NCI-H2107 treated with DMSO at 0.1 percent for 48 hours (cell line): Measurements from ENCODE around the gene DMTF1.
"Not testable (repeated sequence)": the region's sequence is repeated elsewhere in the genome, so short reads cannot be mapped to it uniquely, and the experiment has no call there.

ENCODE experiments used
- DNase-seq: peaks from one replicate; lab custom pipeline; 2025; ENCODE audit not compliant: unreplicated experiment; lab: John Stamatoyannopoulos, UW

Gene DMTF1

GRCh38 chr7:87152112-87152896 lies at the start of gene DMTF1:
Gene DMTF1, plus strand, starts transcription at chr7:87152453. Its CDS starts 12,489 bp downstream, at chr7:87164942.
- DNase-seq = peak; percentile 87

DNA sequence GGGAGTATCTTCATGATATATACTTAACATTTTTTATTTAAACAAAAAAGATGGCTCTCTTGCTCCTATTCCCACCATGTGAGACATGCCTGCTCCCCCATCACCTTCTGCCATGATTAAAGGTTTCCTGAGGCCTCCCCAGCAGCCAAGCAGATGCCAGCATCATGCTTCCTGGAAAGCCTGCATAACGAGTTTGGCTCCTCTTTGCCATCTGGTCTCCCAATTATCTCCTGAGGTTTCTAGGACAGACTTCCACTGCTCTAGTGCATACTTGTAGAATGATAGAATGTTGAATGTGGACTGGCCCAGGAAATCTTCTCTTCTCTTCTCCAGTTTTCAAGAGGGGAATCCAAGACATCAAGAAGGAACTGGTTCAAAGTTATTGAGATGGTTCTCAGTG lies 46.9 kb upstream of the DMTF1 start:
- DNase-seq = no peak

DNA sequence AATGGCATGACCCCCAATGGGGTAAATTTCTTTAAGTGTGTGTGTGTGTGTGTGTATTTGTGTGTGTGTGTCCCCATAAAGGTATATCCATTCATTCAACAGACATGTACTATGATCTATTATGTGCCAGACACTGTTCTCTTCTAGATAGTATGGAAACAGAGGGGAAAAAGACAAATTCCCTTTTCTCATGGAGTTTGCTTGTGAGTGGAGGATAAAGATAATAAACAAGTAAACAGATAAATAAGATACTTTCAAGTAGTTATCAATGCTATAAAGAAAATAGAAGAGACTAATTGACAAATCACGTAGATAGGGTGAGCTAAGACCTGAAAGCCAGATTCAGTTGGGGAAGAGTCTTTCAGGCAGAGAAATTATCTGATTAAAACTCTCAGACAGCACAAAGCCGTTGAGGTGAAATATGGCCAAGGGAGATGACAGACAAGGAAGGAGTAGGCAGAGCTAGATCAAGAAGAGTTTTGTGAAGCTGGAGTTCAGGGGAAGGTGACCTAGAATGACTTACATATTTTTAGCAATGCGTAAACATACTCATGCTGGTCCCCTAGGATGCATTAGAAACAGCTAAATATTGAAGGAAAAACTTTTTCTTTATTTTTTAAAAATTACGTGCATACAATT lies 45.2 kb upstream of the DMTF1 start:
- DNase-seq = no peak

GRCh38 chr7:87107949-87108776 lies 44.1 kb upstream of the DMTF1 start:
- DNase-seq = no peak

DNA sequence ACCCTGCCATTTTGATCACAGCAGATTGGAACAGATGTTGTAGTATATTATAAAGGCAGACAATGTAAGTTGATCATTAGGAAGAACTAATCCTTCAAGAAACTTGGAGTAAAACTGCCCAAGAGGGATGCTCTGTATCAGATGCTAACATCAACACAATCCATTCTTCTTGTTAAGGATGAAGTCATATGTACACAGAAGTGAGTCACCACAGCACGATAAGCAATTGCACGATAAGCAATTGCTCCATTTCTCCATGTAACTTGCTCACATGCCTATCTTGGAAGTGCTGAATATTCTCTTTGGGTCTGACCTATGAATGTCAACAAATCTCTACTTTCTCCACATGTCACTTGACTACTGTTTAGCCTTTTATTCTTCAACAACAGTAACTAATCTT lies 41.5 kb upstream of the DMTF1 start:
- DNase-seq = no peak

DNA sequence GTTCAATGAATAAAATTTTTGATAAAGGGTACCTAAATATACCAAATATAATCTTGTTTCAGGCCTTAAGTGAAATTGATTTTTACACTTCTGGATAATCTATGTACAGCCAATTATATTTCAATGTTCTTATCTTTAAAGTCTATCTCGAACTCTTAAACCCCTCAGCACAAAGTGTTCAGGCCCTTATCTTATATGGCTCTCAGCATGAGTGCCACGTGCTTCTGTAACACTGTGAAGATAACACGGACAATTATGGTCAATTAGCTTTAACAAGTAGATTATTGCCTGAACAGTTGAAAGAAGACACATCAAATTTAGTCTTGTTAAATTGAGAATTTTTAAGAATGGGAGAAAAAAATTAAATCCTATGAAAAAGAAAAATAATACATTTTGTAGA lies 40.4 kb upstream of the DMTF1 start:
- no peak for DNase-seq

DNA sequence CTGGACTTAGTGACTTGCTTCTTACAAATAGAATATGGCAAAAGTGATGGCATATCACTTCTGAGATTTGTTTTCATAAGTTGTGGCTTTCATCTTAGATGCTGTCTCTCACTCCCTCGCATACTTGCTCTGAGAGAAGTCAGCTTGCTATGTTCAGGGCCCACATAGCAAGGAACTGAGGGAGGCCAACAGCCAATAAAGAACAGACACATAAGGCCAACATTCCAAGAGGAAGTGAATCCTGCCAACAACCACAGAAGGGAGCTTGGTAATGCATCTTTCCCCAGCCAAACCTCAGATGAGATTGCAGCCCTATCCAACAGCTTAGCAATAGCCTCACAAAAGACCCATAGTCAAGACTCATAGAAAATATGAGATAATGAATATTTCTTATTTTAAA lies 39.2 kb upstream of the DMTF1 start:
- DNase-seq = no peak

DNA sequence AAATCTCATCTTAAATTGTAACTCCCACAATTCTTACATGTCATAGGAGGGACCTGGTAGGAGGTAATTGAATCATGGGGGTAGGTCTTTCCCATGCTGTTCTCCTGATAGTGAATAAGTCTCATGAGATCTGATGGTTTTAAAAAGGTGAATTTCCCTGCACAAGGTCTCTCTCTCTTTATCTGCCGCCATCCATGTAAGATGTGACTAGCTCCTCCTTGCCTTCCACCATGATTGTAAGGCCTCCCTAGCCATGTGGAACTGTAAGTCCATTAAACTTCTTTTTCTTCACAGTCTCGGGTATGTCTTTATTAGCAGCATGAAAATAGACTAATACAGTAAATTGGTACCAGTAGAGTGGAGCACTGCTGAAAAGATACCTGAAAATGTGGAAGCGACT lies 38.3 kb upstream of the DMTF1 start:
- DNase-seq = not testable (repeated sequence)

GRCh38 chr7:87115772-87116171 lies 36.5 kb upstream of the DMTF1 start:
- DNase-seq = not testable (repeated sequence)

DNA sequence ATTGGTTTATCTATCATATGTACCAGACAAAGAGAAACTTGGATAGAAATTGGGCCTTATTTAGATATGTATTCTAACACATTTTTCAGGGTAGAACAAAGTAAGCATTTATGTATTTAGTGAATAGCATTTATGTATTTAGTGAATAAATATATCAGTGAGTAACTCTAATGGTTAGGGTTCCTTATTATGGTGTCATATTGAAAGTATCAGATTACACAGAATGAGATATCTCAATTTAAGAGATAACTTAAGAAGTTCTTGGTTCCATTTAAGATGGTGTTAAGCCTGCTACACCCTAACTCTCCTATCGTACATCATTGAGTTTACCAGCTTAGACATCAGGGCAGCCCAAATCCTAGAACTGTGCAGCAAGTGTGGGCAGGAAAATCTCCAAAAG lies 35.9 kb upstream of the DMTF1 start:
- DNase-seq = no peak

DNA sequence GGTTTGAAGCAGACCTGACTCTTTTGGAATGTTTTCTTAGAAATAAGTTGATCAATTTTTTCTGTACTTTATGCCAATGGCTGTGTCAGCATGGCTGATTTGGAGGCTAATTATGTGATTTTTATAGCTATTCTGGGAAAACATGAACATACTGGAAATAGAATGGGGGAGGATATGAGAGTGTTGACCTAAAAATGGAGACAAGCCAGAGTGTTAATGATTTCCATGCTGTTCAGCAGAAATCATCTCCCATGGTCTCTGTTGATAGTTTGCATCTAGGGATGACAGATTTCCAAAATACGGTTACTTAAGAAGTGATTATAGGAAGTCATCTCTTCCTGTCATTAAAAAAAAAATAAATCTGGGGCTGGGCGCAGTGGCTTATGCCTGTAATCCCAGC lies 32.7 kb upstream of the DMTF1 start:
- no peak for DNase-seq

- no peak for DNase-seq
Measured at GRCh38 chr7:87123105-87123504, 29.1 kb upstream of the DMTF1 start.

DNA sequence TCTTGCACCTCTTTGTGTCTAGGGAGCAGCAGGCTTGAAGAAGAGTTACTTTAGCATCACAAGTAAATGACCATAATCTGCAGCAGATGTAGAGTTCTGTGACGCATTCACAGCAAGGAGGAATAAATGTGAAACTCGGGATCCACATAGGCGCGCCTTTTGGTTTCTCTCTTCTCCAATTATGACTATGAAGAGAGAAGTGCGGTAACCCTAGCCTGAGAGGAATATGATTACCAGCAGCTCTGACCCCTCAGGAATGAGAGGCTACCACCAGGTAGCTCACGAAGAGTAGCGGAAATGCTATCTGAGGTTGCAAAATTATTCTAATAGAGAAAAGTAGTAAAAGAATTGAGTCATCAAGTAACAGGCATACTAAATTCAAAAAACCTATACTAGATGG lies 25.2 kb upstream of the DMTF1 start:
- DNase-seq = no peak

DNA sequence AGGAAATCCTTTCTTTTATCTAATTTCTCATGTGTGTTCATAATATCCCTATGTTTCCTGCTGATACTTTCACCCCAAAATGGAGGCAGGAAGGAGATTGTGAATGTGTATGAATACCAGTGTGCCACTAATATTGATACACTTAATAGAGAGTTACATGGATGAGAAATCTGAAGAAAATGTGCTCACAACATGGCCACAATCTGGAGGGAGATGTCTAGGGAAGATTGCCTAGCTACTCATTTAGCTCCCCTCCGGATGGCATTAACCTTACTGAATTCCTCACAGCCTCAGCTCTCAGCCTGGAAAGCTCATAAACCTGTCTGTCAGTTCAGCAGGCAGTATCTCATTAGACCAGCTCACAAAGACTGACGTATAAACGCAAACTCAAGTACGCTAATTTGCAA lies 23.4 kb upstream of the DMTF1 start:
- no peak for DNase-seq

DNA sequence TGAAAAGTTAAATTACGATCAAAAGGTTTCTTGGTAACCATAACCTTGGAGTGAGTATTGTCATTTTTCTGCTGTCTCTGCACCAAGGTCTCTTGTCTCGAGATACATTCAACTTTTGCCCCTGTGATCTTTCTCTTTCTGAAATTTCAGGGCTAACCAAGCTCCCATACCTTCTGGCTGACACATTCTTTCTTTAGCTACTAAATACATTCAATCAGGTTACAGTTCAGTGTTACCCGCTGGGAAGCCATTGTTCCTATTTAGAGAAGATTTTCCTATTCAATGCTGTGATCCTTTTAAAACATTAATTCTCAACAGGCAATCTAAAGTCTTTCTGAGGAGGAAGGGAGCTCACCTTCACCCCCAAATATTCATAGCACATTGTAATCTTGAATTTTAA lies 22.9 kb upstream of the DMTF1 start:
- DNase-seq = no peak

GRCh38 chr7:87129848-87130247 lies 22.4 kb upstream of the DMTF1 start:
- no peak for DNase-seq

- no peak for DNase-seq
Measured at GRCh38 chr7:87131771-87132170, 20.5 kb upstream of the DMTF1 start.

- DNase-seq = no peak
Measured at GRCh38 chr7:87137271-87137670, 15.0 kb upstream of the DMTF1 start.

GRCh38 chr7:87139514-87139913 lies 12.7 kb upstream of the DMTF1 start:
- DNase-seq = no peak

GRCh38 chr7:87140271-87140748 lies 11.9 kb upstream of the DMTF1 start:
- DNase-seq = no peak

DNA sequence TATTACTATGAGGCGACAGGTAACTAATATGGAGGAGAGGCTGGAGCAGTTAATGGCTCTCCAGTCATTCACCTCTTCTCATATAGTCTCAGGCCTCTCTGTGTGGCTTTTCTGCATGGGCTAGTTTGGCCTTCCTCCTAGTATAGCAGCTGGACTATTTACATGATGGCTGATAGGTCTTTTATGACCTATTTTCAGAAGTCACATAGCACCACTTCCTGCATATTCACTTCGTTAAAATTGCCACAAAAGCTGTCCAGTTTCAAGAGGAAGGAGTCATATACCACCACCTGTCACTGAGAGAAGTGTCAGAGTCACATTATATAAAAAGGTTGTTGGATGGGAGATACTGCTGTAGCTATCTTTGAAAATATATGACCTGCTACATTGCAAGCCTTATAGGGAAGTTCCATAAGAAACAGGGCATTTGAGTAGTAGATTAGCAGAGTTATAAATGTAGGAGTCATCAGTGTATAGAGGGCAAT lies 8.0 kb upstream of the DMTF1 start:
- DNase-seq = no peak
